DMS153 treated with DMSO at 0.1 percent for 48 hours (cell line): Measurements from ENCODE around the gene ZNF316.

ENCODE experiments used
- DNase-seq: peaks from one replicate; lab custom pipeline; 2025; ENCODE audit not compliant: unreplicated experiment; lab: John Stamatoyannopoulos, UW

Gene ZNF316

DNA sequence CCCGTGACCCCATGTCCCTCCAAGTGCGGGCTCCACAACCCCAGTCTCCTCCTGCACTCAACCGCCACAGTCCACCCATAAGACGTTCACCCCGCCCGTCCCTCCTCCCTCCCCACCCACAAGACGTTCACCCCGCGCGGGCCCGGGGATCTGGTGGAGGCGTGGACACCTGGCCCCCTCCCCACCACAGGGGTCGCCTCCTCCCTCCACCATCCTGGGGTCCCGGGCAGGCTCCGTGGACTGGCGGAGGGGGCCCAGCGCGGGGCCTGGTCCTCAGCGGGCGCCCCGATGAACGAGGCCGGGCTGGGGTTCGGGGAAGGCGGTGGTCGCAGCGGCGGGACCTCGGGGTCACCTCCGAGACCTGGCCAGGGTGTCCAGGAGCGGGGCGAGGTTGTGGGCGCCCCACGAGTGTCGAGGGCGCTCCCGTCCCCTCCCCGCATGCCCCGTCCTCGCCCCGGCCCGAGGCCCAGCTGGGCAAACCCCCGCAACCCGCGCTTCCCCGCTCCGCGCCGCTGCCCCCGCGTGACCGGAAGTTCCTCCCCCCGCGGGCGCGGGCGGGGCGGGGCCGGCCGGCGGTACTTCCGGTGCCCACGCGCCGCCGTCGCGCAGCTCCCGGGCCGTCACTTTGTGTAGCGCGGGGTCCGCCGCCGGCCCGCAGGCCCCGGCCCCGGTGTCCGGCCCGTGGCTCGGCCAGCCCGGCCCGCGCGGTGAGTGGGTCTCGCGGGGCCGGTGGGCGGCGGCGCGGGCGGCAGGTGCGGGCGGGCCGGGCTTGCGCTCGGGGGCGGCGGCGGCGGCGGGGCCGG is at the start of gene ZNF316:
ZNF316 (plus strand) TSS at position 578 of the 803 bp plus-strand sequence. CDS start 5,092 bp downstream, outside the sequence.
- DNase-seq = no peak

DNA sequence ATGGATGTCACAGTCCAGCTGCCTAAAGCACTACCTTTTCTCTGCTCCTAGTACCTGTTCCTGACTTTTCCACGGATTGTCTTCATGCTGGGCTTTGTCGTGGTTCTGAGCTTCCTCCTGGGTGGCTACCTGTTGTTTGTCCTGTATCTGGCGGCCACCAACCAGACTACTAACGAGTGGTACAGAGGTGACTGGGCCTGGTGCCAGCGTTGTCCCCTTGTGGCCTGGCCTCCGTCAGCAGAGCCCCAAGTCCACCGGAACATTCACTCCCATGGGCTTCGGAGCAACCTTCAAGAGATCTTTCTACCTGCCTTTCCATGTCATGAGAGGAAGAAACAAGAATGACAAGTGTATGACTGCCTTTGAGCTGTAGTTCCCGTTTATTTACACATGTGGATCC is 48.6 kb upstream of the ZNF316 start:
- no peak for DNase-seq

DNA sequence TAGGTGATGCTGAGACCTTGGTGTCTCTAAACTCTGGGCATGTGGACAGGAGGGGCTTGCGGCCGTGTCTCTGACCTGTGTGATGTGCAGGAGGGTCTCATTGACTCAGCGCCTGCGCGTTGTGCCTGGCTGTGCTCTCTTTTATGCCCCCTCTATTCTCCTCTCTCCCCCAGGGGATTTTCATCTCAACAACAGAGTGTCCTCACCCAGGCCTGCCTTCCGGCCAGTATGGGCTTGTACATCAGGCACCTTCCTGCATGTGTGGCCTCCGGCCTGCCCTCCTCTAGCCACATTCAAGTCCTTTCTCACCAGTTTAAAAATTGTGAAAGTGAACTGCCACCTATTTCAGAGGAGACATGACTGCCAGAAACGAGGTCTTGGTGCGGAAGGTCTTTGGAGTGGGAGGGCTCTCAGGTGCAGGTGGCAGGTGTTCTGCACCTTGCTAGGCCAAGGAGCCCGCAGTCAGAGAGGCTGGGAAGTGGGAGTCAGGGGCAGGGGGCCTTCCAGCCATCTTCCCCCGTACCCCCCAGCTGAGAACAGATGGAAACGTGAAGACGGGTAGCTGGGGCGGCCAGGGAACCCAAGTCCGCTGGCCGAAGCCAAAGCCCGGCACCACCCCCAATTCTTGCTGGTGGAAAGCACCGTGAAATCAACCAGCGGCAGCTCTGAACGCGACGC is 47.8 kb upstream of the ZNF316 start:
- no peak for DNase-seq

DNA sequence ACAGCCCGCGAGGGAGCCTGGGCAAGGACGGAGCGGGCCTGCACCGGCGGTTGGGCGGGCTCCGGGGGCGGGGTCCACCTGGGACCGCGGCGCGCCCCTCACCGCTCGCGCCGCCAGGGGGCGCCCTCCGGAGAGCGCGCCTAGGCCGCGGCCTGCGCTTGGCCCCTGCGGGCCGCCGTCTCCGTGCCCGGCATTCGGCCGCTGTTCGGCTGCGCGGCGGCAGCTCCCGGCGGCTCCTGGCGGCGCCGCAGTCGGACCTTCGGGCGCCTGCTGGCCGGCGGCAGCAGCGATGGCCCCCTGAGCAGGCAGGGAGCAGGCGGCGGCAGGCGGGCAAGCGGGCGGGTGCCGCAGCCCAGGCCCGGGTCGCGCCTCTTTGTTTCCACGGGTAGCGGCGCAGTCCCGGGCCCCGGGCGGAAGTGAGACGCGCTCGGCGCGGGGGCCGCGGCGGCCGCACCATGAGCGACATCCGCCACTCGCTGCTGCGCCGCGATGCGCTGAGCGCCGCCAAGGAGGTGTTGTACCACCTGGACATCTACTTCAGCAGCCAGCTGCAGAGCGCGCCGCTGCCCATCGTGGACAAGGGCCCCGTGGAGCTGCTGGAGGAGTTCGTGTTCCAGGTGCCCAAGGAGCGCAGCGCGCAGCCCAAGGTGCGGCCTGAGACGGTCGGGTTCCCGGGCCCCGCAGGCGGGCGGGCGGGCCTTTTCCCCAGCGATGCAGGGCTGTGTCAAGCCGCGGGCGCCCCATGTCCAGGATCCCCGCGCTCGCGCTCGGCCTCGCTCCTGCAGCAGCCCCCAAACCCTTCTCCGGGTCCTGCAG is 47.1 kb upstream of the ZNF316 start, which contains the start of gene INTS15:
INTS15 (plus strand) TSS at position 193 of the 816 bp plus-strand sequence; CDS start at position 456, 263 bp downstream.
- peak; percentile 78 for DNase-seq

DNA sequence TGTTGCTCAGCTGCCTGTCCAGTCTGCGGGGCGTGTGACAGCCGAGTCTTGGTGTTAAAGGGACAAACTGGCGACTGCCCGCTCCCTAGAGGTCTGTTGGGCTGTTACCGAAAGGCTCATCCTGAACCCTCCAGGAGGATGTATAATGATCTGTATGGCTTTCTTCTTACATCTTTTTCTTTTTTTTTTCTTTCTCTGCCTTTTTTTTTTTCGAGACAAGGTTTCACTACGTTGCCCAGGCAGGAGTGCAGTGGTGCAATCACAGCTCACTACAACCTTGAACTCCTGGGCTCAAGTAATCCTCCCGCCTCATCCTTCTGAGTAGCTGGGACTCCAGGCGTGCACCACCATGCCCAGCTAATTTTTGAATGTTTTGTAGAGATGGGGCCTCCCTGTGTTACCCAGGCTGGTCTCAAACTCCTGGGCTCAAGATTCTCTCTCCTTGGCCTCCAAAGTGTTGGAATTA is 46.4 kb upstream of the ZNF316 start:
- DNase-seq = no peak

DNA sequence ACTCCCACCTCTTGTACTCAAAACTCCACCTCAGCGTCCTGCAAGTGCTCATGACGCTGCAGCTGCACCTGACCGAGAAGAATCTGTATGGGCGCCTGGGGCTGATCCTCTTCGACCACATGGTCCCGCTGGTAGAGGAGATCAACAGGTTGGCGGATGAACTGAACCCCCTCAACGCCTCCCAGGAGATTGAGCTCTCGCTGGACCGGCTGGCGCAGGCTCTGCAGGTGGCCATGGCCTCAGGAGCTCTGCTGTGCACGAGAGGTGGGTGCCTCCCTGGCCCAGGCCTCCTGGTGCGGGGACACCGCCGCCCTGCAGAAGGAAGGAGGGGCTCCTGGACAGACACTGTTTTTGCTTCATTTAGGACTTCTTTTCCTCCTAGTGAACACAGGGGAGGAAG is 37.0 kb upstream of the ZNF316 start:
- no peak for DNase-seq

DNA sequence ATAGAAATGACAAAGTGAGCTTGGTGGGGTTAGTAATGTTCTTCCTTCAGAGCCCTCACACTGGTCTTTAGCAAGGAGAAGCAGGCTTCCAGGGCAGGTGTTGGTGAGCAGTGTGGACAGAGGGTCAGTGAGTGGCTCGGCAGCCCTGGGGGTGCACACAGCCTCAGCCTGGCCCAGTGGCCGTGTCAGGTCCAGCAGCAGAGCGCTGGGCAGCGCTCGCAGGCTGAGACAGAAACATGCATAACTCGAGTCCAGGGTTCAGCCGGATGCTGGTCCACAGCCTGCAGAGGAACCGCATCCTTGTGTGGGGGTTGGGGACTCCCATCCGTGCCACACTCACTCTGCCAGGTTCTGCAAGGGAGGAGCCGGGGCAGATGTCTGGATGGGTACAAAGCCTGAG is 32.7 kb upstream of the ZNF316 start:
- DNase-seq = no peak

DNA sequence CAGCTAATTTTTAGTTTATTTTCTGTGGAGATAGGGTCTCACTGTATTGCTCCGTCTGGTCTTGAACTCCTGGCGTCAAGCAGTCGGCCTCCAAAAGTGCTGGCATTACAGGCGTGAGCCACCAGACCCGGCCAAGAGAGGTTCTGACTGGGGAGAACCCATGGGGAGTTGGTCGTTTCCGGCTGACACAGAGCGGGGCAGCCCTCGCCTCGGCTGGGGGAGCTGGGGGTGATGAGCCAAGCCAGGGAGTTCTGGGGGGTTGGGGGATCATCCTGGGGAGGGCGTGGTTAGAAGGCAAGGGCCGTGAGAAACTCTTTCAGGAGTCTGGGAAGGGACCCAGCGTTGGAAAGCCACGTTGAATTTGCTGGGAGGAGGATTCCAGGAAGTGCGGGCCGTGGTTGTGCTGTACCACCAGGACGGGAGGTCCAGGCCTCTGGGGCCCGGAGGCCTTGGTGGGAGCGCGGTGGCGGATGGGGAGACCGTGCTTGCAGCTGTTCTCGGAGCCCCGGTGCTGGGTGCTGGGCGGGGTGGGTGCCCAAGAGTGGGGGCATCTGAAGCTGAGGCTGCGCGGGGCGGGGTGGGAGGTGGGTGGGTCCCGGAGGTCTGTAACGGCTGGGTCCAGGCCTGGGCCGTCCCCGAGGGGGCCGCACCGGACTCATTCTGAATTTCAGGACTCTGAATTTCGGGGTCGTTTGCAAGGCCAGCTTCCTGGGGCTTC is 30.1 kb upstream of the ZNF316 start:
- no peak for DNase-seq

DNA sequence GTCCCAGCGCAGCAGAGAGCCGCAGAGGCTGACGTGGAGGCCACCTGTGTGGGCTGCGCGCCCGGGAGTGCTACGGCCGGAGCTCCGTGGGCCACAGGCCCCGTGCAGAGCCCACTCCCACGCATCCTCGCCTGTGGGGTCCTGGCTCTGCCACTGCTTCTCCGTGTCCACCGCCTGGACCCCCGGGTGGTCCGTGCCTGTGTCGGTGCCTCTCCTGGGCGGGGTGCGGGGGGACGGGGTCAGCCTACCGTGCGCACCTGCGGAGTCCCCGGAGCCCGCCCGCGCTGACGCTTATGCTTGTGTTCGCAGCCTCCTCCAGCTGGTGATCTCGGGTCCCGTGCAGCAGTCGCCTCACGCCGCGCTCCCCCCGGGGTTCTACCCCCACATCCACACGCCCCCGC is 29.5 kb upstream of the ZNF316 start:
- no peak for DNase-seq

DNA sequence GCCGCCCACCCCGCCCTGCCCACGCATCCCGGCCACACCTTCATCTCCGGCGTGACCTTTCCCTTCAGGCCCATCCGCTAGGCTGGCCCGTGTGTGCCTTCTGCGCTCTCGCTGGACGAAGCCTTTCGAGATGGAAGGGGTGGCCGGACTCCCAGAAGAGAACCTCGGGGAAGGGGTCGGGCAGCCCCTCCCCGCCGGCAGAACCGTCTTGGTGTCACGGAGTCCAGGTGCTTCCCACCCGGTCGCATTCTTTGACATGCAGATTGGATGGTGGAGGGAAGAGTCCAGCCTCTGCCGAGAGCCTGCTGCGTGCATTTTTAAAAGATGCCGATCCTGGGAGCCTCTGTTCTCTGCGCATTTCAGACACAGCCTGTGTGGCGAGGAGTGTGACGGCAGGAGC is 29.0 kb upstream of the ZNF316 start:
- DNase-seq = no peak

DNA sequence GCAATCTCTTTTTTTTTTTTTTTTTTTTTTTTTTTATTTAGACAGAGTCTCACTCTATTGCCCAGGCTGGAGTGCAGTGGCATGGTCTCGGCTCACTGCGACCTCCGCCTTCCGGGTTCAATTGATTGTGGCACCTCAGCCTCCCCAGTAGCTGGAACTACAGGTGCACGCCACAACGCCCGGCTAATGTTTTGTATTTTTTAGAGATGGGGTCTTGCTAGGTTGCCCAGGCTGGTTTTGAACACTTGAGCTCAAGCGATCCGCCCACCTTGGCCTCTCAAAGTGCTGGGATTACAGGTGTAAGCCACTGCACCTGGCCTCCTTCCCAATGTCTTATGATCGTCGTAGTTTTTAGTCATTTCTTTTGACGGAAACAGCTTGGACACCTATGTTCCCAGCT is 28.3 kb upstream of the ZNF316 start:
- no peak for DNase-seq

DNA sequence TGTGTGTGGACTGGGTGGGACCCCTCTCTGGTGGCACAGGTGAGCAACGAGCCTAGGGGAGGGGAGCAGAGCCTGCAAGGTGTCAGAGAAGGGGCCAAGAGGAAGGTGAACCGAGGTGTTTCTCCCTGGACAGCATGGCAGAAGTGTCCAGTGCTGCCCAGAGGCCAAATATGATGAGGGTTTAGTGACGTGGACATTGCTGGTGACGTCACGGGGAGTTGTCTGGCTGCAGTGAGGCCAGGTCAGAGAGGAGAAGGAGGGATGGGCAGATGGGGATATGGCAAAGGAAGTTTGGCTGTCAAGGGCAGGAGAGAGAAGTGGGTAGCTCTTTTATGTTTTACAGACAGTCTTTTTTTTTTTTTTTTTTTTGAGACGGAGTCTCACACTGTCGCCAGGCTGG is 24.3 kb upstream of the ZNF316 start:
- DNase-seq = no peak

DNA sequence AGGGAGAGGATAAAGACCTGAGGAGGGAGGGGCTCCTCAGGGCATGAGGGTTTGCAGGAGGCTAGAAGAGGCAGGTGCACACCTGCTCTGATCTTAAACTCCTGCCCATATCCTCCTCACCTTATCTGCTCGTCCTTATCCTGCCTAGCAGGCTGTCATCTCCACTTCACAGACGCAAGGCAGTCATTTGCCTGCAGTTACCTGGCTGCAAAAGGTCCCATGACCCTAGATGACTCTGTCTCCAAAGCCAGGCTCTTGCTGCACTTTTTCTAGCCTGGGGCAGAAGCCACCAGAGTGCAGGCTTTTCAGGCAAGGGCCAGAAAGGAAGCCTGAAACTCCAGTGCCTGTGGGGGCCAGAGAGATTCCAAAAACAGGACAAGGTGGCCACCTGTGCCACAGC is 23.4 kb upstream of the ZNF316 start:
- DNase-seq = no peak

DNA sequence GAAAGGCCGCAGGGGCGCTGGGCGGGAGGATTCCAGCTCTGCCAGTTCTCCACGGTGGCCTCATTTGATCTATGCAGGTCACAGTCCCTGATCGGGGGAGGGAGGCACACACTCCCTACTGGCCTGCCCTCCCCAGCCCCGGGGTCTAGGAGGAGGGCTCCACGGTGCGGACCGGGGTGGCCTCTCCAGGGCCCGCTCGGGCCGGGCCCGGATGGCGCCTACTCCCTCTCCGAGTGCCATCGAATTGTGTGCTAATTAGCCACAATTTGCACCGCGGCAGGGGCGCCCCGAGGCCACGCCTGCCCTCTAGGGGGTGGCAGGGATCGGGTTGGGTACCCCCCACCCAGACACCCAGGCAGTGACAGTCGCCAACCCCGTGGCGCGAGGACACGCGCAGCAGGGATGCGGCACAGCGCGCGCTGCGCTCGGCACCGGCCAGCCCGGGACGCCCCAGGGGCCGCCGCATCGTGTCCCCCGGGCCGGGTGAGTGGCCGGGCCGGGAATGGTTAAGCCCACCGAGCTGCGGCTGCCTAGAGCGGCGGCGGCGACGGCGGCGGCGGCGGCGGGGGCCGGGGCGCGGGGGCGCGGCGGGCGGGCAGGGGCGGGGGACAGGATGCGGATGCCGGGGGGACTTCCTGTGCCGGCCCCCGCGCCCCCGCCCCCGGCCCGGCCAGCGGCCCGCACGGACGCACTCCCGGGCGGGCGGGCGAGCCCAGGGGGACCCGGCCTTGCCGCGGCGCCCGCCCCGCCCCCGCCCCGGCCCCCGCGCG is 22.0 kb upstream of the ZNF316 start, which contains the start of gene ZNF853:
ZNF853 (plus strand) TSS at position 658 of the 770 bp plus-strand sequence. CDS start 565 bp downstream, outside the sequence.
- DNase-seq = no peak

DNA sequence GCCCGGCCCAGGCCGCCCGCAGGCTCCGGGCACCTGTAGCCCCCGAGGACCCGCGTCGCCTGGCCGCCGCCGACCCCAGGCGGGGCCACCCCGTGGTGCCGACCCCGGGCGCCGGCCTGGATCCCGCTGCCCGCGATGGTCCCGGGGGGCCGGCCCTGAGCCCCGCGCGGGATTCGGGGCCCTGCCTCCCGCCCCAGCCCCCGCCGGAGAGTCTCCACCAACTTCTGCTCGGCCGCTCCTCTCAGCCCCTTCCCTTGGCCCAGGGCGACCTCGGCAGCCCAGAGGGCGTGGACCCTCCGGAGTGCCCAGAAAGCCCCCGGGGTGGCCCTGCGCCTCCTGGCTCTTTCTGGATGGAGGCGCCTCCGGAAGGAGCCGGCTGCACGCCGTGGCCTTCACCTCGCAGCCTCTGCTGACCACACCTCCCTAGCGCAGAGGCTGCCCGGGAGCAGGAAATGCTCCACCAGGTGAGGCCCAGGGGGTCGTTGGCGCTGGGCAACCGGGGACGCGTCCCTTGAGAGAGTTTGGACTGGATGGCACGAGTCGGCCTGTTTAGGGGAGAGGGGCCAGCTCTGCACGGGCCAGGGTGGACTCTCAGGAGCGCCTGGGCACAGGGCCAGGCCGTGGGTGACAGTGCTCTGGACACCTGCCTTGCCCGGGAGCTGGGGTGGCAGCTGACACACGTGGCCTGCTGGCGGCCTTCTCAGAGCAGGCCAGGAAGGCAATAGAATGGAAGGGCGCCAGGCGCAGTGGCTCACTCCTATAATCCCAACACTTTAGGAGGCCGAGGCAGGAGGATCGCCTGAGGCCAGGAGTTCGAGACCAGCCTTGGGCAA is 21.2 kb upstream of the ZNF316 start:
- DNase-seq = peak; percentile 36

DNA sequence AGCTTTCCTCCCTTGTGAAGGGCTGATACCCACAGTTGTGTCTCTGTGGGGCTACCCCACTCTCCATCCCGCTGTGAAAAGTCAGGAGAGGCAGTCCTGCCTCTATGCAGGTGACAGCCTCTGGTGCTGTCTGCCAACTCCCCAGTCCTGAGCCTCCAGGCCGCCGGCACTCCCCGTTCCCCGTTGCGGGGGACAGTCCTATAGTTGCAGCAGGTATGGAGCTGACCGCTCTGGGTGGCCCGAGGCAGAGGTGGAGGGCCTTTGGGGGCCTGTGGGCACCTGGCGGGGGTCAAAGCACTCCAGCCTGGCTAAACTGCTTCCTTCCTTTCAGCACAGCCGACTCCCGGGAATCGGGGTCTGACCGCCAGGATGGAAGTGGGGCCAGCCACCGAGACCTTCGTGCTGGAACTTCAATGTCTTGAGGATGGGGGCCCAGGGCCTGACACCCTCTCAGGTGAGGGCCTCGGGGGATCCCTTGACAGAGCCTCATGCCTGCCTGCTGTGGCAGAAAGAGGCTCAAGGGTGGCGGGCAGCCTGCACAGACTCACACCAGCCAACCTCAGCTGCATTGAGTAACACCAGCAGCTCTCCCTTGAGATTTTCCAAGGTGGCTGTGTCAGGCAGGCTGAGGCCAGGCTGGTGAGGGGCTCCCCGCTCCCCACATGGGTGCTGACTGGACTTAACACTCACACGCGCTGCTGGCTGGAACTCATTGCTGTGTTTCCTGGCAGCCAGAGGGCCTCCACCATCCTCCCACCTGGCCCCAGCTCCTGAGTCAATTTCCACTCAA is 20.1 kb upstream of the ZNF316 start:
- DNase-seq = no peak

DNA sequence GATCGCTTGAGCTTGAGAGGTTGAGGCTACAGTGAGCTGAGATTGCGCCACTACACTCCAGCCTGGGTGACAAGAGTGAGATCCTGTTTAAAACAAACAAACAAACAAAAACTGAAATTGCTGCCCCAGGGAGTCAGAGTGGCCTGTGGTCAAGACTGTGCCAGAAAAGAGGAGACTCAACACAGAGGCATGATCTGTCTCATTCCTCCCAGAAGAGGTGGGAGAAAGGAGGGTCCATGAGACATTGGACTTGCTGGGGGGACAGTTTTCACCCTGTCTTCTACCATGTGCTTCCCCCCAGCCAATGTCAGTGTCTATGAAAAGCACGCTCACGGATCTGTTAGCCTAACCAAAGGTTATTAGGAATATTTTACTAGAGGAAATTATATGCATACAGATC is 18.5 kb upstream of the ZNF316 start:
- no peak for DNase-seq

DNA sequence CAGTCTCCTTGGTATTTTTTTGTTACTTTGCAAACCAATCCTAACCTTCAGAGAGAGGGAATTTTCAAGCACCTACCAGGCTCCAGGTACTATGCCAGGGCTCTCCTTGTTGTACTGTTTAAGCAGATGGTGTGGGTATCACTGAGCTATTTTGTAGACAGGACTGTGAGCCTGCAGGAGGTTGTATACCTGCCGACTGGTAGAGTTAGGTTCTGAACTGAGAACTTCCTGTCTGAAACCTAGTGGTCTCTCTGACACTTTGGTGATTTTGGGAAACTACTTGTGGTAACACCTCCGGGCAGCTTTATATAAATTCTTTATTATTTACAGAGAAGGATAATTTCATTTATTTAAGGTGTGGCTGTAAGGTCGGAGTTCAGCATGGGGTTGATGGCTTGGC is 17.2 kb upstream of the ZNF316 start:
- DNase-seq = no peak
